ENCODE results near the gene DCTN5.

- no peak for TF ChIP-seq CTCF (IDR thresholded peaks at IDR 0.05)
- no peak for TF ChIP-seq POLR2A (IDR thresholded peaks at IDR 0.05)
Observed at GRCh38 chr16:23692190-23692837, 51.0 kb downstream of the DCTN5 start.
